Measurements from ENCODE around the gene CFAP210. TPM values are rescaled to one million over a fixed set of nuclear protein-coding genes. Genes with fewer than 3 reads are reported as not detected.
"Not testable (repeated sequence)": the region's sequence is repeated elsewhere in the genome, so short reads cannot be mapped to it uniquely, and the experiment has no call there.

The CFAP210 gene
- total RNA-seq, 1 donor from 2014 or later = 0.30 TPM

DNA sequence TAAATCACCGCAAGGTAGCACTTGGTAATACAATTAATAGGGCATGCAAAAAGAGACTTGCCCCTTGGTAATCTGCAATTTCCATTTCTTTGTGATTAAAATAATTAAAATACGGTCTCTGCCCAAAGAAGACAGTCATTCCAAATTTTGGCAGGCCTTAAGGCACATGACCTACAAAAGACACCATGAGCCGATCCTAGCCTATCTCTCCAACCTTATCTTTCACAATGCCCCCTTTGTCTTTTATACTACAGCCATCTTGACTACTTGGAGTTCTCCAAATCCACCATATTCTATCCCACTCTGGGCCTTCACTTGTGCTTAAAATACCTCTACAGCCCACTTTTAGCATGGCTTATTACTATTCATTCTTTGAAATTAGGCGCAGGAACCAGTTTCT is 23.3 kb downstream of the CFAP210 start:
- DNase-seq = no peak

DNA sequence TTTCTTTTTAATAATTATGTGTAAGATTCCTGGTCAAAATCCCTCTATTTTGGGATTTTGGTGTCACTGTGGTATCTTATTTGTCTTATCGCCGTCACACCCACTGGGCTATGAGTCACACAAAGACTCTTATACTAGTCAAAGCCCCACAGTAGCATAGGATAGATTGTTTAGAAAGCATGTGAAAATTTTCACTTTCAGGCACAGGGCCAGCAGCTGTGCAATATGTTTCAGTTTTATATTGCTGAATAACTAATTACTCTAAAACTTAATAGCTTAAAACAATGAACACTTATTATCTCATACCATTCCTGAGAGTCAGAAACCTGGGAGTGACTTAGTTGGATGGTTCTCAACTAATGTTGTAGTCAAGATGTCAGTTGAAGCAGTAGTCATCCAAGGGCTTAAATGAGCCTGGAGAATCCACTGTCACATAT is 24.0 kb downstream of the CFAP210 start:
- DNase-seq = no peak

DNA sequence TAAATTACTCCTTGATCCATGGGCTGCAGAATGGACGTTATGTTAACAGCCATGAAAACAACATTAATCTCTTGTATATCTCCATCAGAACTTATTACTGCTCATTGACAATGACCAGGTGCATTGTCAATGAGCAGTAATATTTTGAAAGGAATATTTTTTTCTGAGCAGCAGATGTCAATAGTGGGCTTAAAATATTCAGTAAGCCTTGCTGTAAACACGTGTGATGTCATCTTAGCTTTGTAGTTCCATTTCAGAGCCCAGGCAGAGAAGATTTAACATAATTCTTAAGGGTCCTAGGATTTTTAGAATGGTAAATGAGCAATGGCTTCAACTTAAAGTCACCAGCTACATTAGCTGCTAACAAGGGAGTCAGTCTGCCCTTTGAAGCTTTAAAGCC is 26.6 kb downstream of the CFAP210 start:
- DNase-seq = no peak

DNA sequence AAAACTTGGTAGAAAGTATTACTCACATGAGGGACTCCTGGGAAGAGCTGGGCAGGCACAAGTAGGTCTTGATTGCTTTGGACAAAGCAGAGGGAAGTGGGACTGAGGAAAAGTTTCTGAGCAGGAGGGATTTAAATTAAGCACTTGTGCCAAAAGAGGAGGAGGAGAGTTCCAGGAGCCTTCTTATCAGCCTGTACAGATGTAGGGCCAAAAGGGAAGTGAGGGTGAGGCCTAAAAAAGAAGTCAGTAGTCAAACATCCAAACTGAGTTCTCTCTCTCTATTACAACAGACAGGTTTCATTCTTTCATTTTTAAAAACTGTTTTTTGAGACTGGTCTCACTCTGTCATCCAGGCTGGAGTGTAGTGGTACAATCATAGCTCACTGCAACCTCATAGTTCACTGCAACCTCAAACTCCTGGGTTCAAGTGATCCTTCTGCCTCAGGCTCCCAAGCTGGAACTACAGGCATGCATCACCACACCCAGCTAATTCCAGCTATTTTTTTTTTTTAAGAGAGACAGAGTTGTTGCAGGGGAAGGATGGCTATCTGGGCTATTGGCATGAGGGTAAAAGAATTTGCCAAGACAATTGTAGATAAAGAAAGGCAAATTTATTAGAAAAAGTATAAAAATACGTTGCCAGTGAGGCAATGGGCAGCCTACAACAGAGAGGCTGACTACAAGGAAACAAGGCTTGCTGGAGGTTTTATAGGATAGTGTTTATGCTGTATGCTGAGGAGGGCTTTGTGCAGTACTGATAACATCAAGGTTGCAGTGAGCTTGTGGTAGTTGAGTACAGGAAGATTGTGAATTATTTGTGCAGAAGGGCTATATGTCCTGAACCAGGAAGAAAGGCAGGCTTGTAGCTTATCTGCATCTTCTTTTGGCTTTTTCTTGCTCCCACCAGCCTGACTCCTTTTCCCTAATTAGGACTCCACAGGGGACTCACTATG is 29.0 kb downstream of the CFAP210 start:
- DNase-seq = no peak

DNA sequence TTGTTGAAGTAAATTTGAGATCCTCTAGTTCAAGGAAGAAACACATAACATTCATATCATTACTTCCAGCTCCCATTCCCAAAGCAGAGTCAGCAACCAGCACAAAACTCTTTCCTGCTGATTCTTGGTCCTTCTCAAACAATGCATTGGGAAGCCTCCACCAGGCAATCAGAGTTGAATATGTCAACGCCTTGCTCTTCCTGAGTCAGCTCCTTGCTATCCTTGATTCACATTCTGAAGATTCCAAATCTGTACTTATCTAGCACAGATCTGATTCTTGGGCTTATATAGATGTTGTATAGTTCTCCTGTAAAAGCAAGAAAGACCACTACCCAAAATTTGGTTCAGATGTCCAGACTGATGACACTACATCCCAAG is 29.6 kb downstream of the CFAP210 start:
- no peak for DNase-seq

DNA sequence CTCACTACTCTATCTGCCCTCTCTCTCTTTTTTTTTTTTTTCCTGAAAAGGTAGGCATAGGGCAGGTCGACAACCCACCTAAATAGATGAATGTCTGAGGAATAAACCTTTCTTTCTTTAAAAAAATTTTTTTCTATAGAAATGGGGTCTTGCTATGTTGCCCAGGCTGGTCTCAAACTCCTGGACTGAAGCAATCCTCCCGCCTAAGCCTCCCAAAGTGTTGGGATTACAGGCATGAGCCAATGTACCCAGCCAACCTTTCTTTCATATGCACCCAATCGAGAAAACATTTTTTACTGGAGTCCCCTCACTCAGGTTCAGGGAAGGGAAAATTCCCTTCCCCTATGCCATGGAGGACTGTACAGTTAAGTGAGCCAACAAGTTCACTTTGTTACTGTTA is 31.0 kb downstream of the CFAP210 start:
- DNase-seq = no peak

DNA sequence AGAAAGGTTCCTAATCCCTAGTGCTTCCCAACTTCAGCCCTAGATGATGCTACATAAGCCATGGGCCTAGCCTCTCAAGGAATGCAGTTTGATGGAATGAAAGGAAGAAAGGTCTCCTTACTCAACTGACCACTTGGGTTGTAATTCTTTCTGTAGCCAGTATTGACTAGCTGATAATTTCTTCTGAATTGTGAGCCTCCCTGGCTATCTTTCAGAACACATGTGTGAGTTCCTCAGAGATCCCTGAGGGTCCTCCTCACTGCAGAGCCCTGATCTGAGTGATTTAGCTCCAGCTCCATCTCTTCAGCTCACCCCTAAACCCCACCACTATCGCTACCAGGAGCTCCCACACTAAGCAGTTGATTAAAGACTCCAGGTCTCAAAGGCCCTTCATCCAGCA is 31.5 kb downstream of the CFAP210 start:
- DNase-seq = no peak

DNA sequence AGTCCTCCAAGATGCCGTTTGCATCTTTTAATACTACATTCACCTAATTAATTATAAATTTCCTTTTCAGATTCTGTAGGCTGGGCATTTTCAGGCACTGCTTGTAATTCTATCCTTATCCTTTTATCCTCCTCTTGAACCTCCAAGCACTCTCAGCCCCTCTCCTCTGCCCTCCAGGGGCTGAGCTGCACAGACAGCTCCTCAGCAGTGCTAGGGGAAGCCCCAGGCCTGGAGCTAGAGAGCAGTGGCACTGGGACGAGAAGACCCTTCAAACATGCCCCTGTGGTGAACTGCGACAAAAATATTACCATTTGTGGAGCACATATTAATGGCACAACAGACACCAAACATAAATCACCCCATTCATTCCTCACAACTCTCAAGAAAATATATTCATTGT is 32.9 kb downstream of the CFAP210 start:
- no peak for DNase-seq

DNA sequence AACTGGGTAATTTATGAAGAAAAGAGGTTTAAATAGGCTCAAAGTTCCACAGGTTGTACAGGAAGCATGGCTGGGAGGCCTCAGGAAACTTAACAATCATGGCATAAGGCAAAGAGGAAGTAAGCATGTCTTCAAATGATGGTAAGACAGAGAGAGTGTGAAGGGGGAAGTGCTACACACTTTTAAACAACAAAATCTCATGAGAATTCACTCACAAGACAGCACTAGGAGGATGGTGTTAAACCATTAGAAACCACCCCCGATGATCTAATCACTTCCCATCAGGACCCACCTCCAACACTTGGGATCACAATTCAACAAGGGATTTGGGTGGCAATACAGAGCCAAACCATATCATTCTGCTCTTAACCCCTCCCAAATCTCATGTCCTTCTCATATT is 34.9 kb downstream of the CFAP210 start:
- DNase-seq = no peak

DNA sequence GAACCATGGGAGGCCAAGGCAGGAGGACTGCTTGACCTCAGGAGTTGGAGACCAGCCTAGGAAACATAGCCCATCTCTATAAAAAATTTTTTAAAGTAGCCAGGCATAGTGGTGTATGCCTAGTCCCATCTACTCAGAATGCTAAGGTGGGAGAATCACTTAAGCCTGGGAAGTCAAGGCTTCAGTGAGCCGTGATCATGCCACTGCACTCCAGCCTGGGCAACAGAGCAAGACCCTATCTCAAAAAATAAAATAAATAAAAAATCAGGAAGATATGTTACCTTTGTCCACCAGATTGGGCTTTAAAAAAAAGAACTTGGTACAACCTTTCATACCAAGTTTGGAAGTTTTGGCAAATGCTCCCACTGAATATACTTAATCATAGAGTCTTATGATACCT is 35.3 kb downstream of the CFAP210 start:
- DNase-seq = no peak

DNA sequence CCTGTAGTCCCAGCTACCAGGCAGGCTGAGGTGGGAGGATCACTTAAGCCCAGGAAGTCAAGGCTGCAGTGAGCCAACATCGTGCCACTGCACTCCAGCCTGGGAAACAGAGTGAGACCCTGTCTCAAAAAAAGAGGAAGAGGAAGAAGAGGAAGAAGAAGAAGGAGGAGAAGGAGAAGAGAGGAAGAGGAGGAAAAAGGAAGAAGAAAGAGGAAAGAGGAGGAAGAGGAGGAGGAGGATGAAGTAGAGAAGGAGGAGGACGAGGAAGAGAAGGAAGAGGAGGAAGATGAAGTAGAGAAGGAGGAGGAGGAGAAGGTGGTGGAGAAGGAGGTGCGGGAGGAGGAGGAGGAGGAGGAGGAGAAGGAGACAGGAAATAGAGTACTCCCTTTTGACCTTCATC is 38.0 kb downstream of the CFAP210 start:
- no peak for DNase-seq

DNA sequence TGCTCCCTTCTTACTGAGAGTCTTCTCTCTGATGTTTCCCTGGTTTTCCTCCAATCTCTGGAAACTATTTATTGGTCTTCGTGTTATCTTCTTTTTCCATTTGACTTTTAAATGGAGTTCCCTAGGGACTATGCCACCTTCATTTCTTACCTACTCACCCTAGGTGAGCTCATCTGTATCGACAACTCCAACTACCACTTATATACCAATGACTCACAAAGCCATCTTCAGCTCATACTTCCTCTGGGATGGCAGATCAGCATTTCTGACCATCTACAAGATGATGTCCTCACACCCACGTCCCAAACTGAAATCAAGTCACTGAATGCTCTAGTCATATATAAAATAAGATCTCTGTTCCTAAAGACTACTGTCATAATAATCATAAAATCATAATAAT is 40.6 kb downstream of the CFAP210 start:
- no peak for DNase-seq

DNA sequence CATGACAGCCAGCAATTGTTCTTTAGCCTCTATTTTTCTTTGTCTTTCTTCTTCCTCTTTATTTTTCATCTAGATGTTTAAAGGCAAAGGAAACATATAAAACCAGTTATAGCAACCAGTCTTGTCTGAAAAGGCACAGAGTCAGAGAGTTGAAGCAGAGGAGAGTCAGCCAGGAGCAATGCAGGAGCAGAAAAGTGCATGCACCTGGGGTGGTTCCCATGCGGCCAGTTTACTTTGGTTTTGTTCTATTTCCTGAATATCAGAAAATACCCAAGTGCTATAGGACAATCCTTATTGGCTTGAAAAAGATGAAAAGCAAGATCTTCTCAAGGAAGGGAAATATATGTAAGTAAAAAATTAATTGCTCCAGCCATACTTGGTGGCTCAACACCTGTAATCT is 44.9 kb downstream of the CFAP210 start:
- DNase-seq = no peak

DNA sequence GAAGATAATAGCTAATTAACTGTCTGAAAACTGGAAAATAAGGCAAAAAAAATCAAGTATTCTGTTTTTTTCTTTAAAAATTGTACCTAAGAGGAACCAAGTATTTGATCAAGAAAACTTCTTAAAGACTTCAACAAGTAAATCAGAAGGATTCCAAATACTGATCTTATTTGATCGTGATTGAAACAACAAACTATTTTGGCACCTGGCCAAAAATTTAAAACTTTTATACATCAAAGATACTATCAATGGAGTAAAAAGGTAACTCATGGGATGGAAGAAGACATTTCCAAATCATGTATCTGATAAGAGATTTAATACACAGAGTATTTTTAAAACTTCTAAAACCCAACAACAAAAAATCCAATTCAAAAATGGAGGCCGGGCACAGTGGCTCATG is 46.7 kb downstream of the CFAP210 start:
- DNase-seq = no peak

DNA sequence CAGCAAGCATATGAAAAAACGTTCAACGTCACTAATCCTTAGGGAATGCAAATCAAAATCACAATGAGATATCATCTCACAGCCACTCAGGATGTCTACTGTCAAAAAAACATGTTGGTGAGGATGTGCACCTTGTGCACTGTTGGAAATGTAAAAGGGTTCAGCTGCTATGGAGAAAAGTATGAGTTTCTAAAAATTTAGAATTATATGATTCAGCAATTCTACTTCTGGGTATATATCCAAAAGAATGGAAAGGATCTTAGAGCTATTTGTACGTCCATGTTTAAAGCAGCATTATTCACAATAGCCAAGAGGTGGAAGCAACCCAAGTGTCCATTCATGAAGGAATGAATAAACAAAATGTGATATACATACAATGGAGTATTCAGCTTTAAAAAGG is 50.0 kb downstream of the CFAP210 start:
- DNase-seq = no peak

DNA sequence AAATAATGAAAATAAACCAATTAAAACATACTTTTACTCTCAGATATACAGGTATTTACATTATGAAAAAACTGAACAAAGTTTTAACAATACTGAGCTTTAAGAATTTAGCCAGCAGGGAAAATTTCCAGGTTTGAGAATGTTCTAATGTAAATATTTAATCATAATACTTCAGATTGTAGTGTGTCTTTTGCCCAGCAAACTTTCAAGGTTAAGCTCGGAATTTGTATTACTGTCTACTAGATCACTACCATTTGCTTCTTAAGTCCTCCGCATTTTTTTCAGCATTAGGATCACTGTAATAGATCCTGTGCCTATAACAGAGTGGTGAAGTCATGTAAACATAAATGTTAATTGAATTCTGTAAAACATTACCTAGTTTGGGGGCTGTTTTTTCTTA is 52.7 kb downstream of the CFAP210 start:
- no peak for DNase-seq

DNA sequence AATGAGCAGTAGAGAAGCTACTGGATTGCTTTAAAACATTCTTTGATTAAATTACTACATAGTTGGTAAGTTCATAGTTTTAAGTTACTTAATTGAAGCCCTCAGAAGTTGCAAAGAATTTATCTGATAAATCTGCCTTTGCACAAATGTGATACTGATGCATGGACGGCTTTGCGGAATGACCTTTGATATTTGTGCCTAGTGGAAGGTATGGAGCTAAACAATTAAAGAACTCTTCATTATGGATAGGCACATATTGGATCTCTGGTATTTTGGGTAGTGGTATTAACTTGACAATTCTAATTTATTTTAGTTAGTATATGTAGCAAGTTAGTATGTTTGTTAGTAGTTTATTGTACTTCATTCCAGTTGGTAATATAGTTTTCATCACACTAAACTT is 54.1 kb downstream of the CFAP210 start:
- DNase-seq = no peak

DNA sequence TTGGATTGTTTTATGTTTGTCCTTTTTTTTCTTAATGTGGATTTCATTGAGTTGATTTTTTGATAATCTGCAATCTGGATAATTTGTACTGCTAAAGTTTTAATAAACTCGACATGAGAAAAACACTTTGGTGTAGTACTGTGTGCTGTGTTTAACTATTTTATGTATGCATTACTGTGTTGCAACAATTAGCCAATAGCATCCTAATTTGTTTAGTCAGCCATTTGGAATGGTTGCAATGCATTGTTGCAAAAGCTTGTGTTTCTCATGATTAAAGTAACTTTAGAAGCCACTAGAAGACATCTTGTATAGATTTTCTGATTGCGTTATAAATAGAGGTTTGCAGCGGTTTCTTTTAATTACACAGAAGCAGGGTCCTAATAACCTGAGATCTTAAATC is 56.6 kb downstream of the CFAP210 start:
- peak; percentile 17 for DNase-seq

DNA sequence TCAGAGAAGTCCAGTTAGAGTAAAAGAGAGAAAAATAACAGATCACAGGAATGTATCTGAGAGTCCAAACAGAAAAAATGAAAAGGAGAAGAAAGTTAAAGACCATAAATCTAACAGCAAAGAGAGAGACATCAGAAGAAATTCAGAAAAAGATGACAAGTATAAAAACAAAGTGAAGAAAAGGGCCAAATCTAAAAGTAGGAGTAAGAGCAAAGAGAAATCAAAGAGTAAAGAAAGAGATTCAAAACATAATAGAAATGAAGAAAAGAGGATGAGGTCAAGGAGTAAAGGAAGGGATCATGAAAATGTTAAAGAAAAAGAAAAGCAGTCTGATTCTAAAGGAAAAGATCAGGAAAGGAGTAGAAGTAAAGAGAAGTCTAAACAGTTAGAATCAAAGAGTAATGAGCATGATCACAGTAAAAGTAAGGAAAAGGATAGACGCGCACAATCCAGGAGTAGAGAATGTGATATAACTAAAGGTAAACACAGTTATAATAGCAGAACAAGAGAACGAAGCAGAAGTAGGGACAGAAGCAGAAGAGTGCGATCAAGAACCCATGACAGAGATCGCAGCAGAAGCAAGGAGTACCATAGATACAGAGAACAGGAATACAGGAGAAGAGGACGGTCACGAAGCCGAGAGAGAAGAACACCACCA is 57.6 kb downstream of the CFAP210 start:
- no peak for DNase-seq

DNA sequence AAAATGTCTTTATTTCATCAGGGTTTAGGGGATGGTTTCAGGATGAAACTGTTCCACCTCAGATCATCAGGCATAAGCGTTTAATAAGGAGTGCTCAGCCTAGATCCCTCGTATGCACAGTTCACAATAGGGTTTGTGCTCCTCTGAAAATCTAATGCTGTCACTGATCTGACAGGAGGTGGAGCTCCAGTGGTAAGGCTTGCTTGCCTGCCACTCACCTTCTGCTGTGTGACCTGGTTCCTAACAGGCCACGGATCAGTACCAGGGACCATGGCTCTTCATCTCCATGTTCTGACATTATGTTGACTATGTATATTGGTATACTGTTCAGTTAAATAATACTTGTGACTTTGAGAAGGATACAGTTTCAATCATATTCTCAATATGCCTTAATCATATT is 68.4 kb downstream of the CFAP210 start:
- DNase-seq = no peak

DNA sequence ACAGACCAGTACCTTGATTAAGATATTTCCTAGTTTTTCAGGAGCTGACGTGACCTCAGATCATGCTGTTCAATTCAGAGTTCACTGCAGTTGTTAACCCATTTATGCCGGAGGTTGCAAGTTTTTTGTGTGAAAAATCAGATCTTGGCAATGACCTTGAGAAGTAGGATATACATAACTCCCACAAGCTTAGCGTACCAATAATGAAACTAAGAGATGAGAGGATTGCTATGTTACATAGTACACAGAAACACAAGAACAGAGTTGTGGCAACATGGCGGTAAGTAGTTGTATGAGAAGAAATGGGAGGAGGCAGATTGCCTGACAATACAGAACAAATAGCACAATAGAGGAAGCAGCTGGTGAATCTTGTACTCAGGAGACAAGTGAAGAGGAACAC is 71.0 kb downstream of the CFAP210 start:
- no peak for DNase-seq

DNA sequence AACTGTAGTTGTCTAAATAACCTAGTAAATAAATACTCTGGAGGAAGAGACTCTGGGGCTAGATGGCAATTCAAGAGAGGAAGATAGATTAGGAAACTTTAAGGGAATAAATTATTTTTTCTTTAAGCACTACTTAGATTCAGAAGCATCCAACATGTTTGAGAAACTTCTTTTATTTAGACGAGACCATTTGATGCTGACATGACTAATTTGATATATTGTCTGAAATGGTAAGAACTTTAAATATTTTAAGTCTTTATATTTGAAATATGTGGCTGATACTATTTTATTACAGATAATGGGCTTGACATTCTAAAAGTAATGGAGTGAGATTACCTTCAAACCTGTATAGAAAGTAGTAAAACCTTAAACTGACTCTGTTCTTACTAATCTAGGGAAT is 73.7 kb downstream of the CFAP210 start:
- no peak for DNase-seq

DNA sequence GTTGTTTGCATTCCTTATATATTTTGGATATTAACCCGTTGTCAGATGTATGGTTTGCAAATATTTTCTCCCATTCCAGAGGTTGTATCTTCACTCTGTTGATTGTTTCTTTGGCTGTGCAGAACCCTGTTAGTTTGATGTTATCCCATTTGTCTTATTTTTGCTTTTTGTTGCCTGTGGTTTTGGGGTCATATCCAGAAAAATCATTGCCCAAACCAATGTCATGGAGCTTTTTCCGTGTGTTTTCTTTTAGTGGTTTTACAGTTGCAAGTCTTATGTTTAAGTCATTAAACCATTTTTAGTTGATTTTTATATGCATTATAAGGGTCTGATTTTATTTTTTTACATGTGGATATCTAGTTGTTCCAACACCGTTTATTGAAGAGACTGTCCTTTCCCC is 74.3 kb downstream of the CFAP210 start:
- DNase-seq = no peak

DNA sequence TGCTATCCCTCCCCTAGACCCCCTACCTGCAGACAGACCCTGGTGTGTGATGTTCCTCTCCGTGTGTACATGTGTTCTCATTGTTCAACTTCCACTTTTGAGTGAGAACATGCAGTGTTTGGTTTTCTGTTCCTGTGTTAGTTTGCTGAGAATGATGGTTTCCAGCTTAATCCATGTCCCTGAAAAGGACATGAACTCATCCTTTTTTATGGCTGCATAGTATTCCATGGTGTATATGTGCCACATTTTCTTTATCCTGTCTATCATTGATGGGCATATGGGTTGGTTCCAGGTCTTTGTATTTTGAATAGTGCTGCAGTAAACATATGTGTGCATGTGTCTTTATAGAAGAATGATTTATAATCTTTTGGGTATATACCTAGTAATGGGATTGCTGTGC is 78.2 kb downstream of the CFAP210 start:
- DNase-seq = not testable (repeated sequence)

Measured in skin of body (tissue), 2 donors.